HCT116 (cell line): ENCODE results near the gene ERVFRD-1.
A peak's percentile ranks its signal among the peaks of the same experiment; 100 is the strongest.

ENCODE experiments used
- CEBPB ChIP-seq: IDR thresholded peaks from 2 replicates; pipeline ENCODE4 v1.6.1; 2012; ENCODE audit warnings: low read depth
- CTCF ChIP-seq, 3 experiments: fragments of 200-600 bp in 1 of 3; sonication (generic) in 1 of 3; IDR thresholded peaks in 2 of 3; conservative IDR thresholded peaks in 1 of 3; 2 replicates each; pipeline ENCODE4 v1.5.1; 2012 to 2017; ENCODE audit warnings: low read depth in 2 of 3, low read length in 2 of 3, antibody characterized with exemption in 1 of 3, borderline replicate concordance in 1 of 3, control low read depth in 1 of 3, mild to moderate bottlenecking in 1 of 3, mixed read lengths in 1 of 3, mixed run types in 1 of 3, moderate library complexity in 1 of 3; ENCODE audit not compliant: insufficient read depth in 1 of 3
- ELF1 ChIP-seq: IDR thresholded peaks from 2 replicates; pipeline ENCODE4 v1.6.1; 2012; ENCODE audit warnings: low read depth, borderline replicate concordance
- EZH2 ChIP-seq: fragments of 200-600 bp; sonication (generic); IDR thresholded peaks from 2 replicates; pipeline ENCODE4 v1.6.1; 2017; ENCODE audit warnings: antibody characterized with exemption, mixed run types
- EZH2phosphoT487 ChIP-seq: fragments of 200-600 bp; IDR thresholded peaks from 2 replicates; pipeline ENCODE4 v1.6.1; 2018; ENCODE audit warnings: antibody characterized with exemption, borderline replicate concordance
- POLR2A ChIP-seq: IDR thresholded peaks from 2 replicates; pipeline ENCODE4 v1.7.0; 2011; ENCODE audit warnings: borderline replicate concordance; ENCODE audit not compliant: insufficient read depth, insufficient read length; ENCODE audit errors: extremely low read depth
- POLR2AphosphoS5 ChIP-seq: IDR thresholded peaks from 2 replicates; pipeline ENCODE4 v1.6.1; 2011; ENCODE audit warnings: mild to moderate bottlenecking, low read depth, low read length, moderate library complexity
- RAD21 ChIP-seq: IDR thresholded peaks from 2 replicates; pipeline ENCODE4 v1.6.1; 2012; ENCODE audit warnings: low read depth, mild to moderate bottlenecking
- SP1 ChIP-seq: IDR thresholded peaks from 2 replicates; pipeline ENCODE4 v1.6.1; 2012; ENCODE audit warnings: low read depth
- TCF7L2 ChIP-seq: IDR thresholded peaks from 2 replicates; pipeline ENCODE4 v1.7.0; 2011; ENCODE audit warnings: borderline replicate concordance, inconsistent platforms; ENCODE audit not compliant: insufficient read depth, insufficient read length; ENCODE audit errors: extremely low read depth
- YY1 ChIP-seq: IDR thresholded peaks from 2 replicates; pipeline ENCODE4 v1.6.1; 2011; ENCODE audit warnings: low read length, low read depth, moderate library complexity, mild to moderate bottlenecking; ENCODE audit not compliant: insufficient replicate concordance; ENCODE audit errors: extremely low read depth
- ZFX ChIP-seq: fragments of 450-650 bp; IDR thresholded peaks from 2 replicates; pipeline ENCODE4 v1.6.1; 2017
- TF ChIP-seq, protein P1 (sequence below): IDR thresholded peaks from 2 replicates; pipeline ENCODE4 v1.6.1; 2012; ENCODE audit warnings: low read depth

DNA sequence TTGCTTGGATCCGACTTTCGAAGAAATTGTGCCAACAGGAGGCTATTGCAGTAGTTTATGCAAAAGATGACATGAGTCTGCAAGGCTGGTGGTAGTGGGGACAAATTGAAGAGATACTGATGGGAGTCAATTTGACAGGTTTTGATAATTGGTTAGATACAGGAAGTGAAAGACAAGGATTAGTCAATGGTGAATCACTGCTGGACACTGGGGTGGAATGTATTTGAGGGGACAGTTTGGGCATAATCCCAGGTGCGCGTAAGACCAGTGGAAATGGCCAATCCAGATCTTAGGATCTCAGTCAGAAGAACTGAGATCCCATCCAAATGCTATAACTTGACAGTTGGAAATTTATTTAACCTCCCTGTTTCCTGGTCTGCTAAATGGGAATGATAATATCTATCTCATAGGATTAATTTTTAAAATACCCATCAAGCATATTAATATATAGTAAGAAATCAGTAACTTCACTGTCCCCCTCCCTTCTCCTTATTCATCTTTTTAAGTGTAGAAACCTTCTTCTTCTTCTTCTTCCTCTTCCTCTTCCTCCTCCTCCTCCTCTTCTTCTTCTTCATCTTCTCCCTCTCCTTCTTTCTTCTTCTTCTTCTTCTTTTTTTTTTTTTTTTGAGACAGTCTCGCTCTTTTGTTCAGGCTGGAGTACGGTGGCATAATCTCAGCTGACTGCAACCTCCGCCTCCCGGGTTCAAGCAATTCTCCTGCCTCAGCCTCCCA, 30.9 kb upstream of the ERVFRD-1 start:
- no peak for TF ChIP-seq EZH2phosphoT487
- TF ChIP-seq CTCF (IDR thresholded peaks at IDR 0.05 in 2 of 3, conservative IDR thresholded peaks at IDR 0.05 in 1 of 3; ENCODE audit: borderline replicate concordance in 1 of 3, insufficient read depth in 1 of 3, low read depth in 2 of 3, low read length in 2 of 3) = no peak
- no peak for TF ChIP-seq POLR2AphosphoS5
- TF ChIP-seq RAD21 = no peak
- no peak for TF ChIP-seq POLR2A
- TF ChIP-seq EZH2 = no peak
- TF ChIP-seq YY1 = no peak
- TF ChIP-seq CEBPB = no peak
- TF ChIP-seq, protein P1, sequence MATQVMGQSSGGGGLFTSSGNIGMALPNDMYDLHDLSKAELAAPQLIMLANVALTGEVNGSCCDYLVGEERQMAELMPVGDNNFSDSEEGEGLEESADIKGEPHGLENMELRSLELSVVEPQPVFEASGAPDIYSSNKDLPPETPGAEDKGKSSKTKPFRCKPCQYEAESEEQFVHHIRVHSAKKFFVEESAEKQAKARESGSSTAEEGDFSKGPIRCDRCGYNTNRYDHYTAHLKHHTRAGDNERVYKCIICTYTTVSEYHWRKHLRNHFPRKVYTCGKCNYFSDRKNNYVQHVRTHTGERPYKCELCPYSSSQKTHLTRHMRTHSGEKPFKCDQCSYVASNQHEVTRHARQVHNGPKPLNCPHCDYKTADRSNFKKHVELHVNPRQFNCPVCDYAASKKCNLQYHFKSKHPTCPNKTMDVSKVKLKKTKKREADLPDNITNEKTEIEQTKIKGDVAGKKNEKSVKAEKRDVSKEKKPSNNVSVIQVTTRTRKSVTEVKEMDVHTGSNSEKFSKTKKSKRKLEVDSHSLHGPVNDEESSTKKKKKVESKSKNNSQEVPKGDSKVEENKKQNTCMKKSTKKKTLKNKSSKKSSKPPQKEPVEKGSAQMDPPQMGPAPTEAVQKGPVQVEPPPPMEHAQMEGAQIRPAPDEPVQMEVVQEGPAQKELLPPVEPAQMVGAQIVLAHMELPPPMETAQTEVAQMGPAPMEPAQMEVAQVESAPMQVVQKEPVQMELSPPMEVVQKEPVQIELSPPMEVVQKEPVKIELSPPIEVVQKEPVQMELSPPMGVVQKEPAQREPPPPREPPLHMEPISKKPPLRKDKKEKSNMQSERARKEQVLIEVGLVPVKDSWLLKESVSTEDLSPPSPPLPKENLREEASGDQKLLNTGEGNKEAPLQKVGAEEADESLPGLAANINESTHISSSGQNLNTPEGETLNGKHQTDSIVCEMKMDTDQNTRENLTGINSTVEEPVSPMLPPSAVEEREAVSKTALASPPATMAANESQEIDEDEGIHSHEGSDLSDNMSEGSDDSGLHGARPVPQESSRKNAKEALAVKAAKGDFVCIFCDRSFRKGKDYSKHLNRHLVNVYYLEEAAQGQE = no peak
- no peak for TF ChIP-seq ELF1
- TF ChIP-seq ZFX = no peak
- TF ChIP-seq TCF7L2 = no peak
- TF ChIP-seq SP1 = peak; percentile 37; the same call in 1 of the 2 replicates
